DMS 273 (cell line): ENCODE data around the gene ATP8A2.
"Not testable (repeated sequence)": the region's sequence is repeated elsewhere in the genome, so short reads cannot be mapped to it uniquely, and the experiment has no call there.

Experiments
- DNase-seq: peaks from one replicate; lab custom pipeline; 2025; ENCODE audit not compliant: unreplicated experiment; lab: John Stamatoyannopoulos, UW

The ATP8A2 gene

GRCh38 chr13:25762281-25762680, 390.5 kb downstream of the ATP8A2 start:
- no peak for DNase-seq

- DNase-seq = no peak
These were observed 391.1 kb downstream of the ATP8A2 start for GRCh38 chr13:25762795-25763377.

- DNase-seq = no peak
These were observed 392.6 kb downstream of the ATP8A2 start for GRCh38 chr13:25764378-25764777.

GRCh38 chr13:25765266-25765665, 393.5 kb downstream of the ATP8A2 start:
- DNase-seq = no peak

- no peak for DNase-seq
These were observed 394.8 kb downstream of the ATP8A2 start for GRCh38 chr13:25766576-25766975.

- DNase-seq = no peak
These were observed 395.2 kb downstream of the ATP8A2 start for GRCh38 chr13:25766991-25767390.

- DNase-seq = no peak
These were observed 396.6 kb downstream of the ATP8A2 start for GRCh38 chr13:25768376-25768775.

- DNase-seq = no peak
These were observed 397.1 kb downstream of the ATP8A2 start for GRCh38 chr13:25768838-25769237.

- DNase-seq = no peak
These were observed 398.8 kb downstream of the ATP8A2 start for GRCh38 chr13:25770601-25771000.

- no peak for DNase-seq
These were observed 399.4 kb downstream of the ATP8A2 start for GRCh38 chr13:25771202-25771601.

- no peak for DNase-seq
These were observed 400.1 kb downstream of the ATP8A2 start for GRCh38 chr13:25771641-25772478.

GRCh38 chr13:25772534-25772933, 400.8 kb downstream of the ATP8A2 start:
- not testable (repeated sequence) for DNase-seq

GRCh38 chr13:25774056-25774455, 402.3 kb downstream of the ATP8A2 start:
- DNase-seq = not testable (repeated sequence)

GRCh38 chr13:25775275-25775674, 403.5 kb downstream of the ATP8A2 start:
- no peak for DNase-seq

GRCh38 chr13:25775986-25776385, 404.2 kb downstream of the ATP8A2 start:
- no peak for DNase-seq

GRCh38 chr13:25776722-25777121, 404.9 kb downstream of the ATP8A2 start:
- no peak for DNase-seq

- DNase-seq = no peak
These were observed 405.7 kb downstream of the ATP8A2 start for GRCh38 chr13:25777509-25777908.

- peak; percentile 31 for DNase-seq
These were observed 406.6 kb downstream of the ATP8A2 start for GRCh38 chr13:25778365-25778764.

GRCh38 chr13:25778808-25779305, 407.1 kb downstream of the ATP8A2 start:
- peak; percentile 57 for DNase-seq

GRCh38 chr13:25783076-25783475, 411.3 kb downstream of the ATP8A2 start:
- DNase-seq = no peak

GRCh38 chr13:25783601-25784024, 411.8 kb downstream of the ATP8A2 start:
- DNase-seq = peak; percentile 80

GRCh38 chr13:25784119-25784518, 412.3 kb downstream of the ATP8A2 start:
- no peak for DNase-seq
